CD4-positive, alpha-beta T cell (primary cell): ENCODE data around the gene TIRAP. TPM values are rescaled to one million over a fixed set of nuclear protein-coding genes. Genes with fewer than 3 reads are reported as not detected.

Experiments used
- ATAC-seq: fragments of 200-7000 bp; cut with Tn5 transposase; one replicate; pipeline ENCODE4 v1.10.0; 2022; ENCODE audit warnings: mild to moderate bottlenecking; ENCODE audit not compliant: poor library complexity
- CTCF ChIA-PET: fragments of 350-600 bp; sonication (Branson Sonifier 250); formaldehyde crosslinking; loops from one replicate; lab custom pipeline; 2021; ENCODE audit warnings: antibody characterized with exemption, inconsistent platforms; lab: Charles Lee
- POLR2A ChIA-PET: fragments of 350-600 bp; sonication (Branson Sonifier 250); formaldehyde crosslinking; loops from one replicate; lab custom pipeline; 2021; ENCODE audit warnings: antibody characterized with exemption, inconsistent platforms; lab: Charles Lee
- DNase-seq, 14 experiments: peaks; one replicate each; pipeline ENCODE4 v3.0.0-alpha.2; 2013 to 2020; ENCODE audit warnings: mixed read lengths in 2 of 14
- H3K27ac ChIP-seq, 2 donors: one replicate each; pipeline versions ENCODE4 v1.5.1 to v1.7.0; 2013; ENCODE audit warnings: low read length in 2 of 2, low read depth in 1 of 2, mild to moderate bottlenecking in 1 of 2
- H3K27me3 ChIP-seq, 2 experiments: 1 replicate in 1 of 2; 2 replicates in 1 of 2; pipeline versions ENCODE4 v1.6.1 to v1.7.0; 2013; ENCODE audit warnings: low read length in 2 of 2, control low read depth in 1 of 2, mild to moderate bottlenecking in 1 of 2, moderate library complexity in 1 of 2; ENCODE audit not compliant: insufficient read depth in 2 of 2, control insufficient read depth in 1 of 2
- H3K36me3 ChIP-seq: one replicate; pipeline ENCODE4 v1.6.1; 2013; ENCODE audit warnings: low read length, control low read depth; ENCODE audit not compliant: insufficient read depth
- H3K4me1 ChIP-seq: one replicate; pipeline ENCODE4 v1.6.1; 2013; ENCODE audit warnings: low read length, control low read depth; ENCODE audit not compliant: insufficient read depth
- H3K4me3 ChIP-seq: one replicate; pipeline ENCODE4 v1.5.1; 2013; ENCODE audit warnings: mild to moderate bottlenecking, low read length, moderate library complexity
- H3K9me3 ChIP-seq, 2 experiments: 1 replicate in 1 of 2; 2 replicates in 1 of 2; pipeline versions ENCODE4 v1.6.1 to v1.7.0; 2013; ENCODE audit warnings: low read length in 2 of 2, mild to moderate bottlenecking in 2 of 2, control low read depth in 1 of 2, moderate library complexity in 1 of 2; ENCODE audit not compliant: control insufficient read depth in 1 of 2, insufficient read depth in 1 of 2
- H3K27ac Mint-ChIP-seq: one replicate; pipeline ENCODE4 v1.8.0; 2020; ENCODE audit warnings: mixed read lengths
- H3K27me3 Mint-ChIP-seq: one replicate; pipeline ENCODE4 v1.8.0; 2021; ENCODE audit warnings: mixed read lengths
- H3K36me3 Mint-ChIP-seq: one replicate; pipeline ENCODE4 v1.8.0; 2021; ENCODE audit warnings: low read depth, mixed read lengths
- H3K4me1 Mint-ChIP-seq: one replicate; pipeline ENCODE4 v1.8.0; 2021; ENCODE audit warnings: low read depth, mixed read lengths
- H3K4me3 Mint-ChIP-seq: one replicate; pipeline ENCODE4 v1.8.0; 2020; ENCODE audit warnings: mild to moderate bottlenecking, mixed read lengths
- H3K9me3 Mint-ChIP-seq: one replicate; pipeline ENCODE4 v1.8.0; 2020; ENCODE audit warnings: mixed read lengths
- intact Hi-C, 2 experiments: fragments of 100-400 bp; cut with DNase I in 1 of 2; cut with micrococcal nuclease in 1 of 2; formaldehyde crosslinking; loops; one replicate each; pipeline versions ENCODE4 v1.15.1 to v1.9.0; 2023 to 2025; cut with DNase I, micrococcal nuclease
- total RNA-seq, 174 experiments: library from RNA in 2 of 174; stranded (reverse) in 2 of 174; gene quantifications; one replicate each; pipeline ENCODE4 v1.2.3 and lab custom pipeline; 2021 to 2026
- TF ChIP-seq, protein P1 (sequence below): fragments of 200-600 bp; IDR thresholded peaks from one replicate; pipeline ENCODE4 v1.8.0; 2022; ENCODE audit warnings: antibody characterized with exemption, mild to moderate bottlenecking

Gene TIRAP
- total RNA-seq, 2 experiments from 2014 or later = 7.7 to 7.9 TPM

- Mint-ChIP-seq H3K9me3 (no peaks in the 10 kb centered on the region), H3K27ac (no peak overlapping the region), H3K36me3 (peaks cover 82% of the 10 kb centered on the region), H3K27me3 (no peaks in the 10 kb centered on the region), H3K4me1 (no peaks in the 10 kb centered on the region), H3K4me3 (no peak overlapping the region)
- H3K27me3 ChIP-seq = no peaks in the 10 kb centered on the region
- intact Hi-C loops = no loop called here
- TF ChIP-seq, protein P1, sequence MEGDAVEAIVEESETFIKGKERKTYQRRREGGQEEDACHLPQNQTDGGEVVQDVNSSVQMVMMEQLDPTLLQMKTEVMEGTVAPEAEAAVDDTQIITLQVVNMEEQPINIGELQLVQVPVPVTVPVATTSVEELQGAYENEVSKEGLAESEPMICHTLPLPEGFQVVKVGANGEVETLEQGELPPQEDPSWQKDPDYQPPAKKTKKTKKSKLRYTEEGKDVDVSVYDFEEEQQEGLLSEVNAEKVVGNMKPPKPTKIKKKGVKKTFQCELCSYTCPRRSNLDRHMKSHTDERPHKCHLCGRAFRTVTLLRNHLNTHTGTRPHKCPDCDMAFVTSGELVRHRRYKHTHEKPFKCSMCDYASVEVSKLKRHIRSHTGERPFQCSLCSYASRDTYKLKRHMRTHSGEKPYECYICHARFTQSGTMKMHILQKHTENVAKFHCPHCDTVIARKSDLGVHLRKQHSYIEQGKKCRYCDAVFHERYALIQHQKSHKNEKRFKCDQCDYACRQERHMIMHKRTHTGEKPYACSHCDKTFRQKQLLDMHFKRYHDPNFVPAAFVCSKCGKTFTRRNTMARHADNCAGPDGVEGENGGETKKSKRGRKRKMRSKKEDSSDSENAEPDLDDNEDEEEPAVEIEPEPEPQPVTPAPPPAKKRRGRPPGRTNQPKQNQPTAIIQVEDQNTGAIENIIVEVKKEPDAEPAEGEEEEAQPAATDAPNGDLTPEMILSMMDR = no peak
- H3K27ac ChIP-seq = no peak overlapping the region
- H3K4me1 ChIP-seq = peaks cover 3% of the 10 kb centered on the region
- ATAC-seq (no peak), DNase-seq (no peak)
- ChIA-PET CTCF (no interaction called here), POLR2A (interaction anchor here (1.1 kb wide), 1 partner anchor 68 kb away, joined by 3 read pairs; the partner anchor contains the start of genes FOXRED1 and SRPRA)
- no peak overlapping the region for H3K4me3 ChIP-seq
- H3K36me3 ChIP-seq = peaks cover 76% of the 10 kb centered on the region
- H3K9me3 ChIP-seq = no peaks in the 10 kb centered on the region
These were observed 54.2 kb downstream of the TIRAP start for GRCh38 chr11:126337126-126337473.

- DNase-seq = no peak
- Mint-ChIP-seq H3K36me3 (peaks cover 82% of the 10 kb centered on the region), H3K9me3 (no peaks in the 10 kb centered on the region)
These were observed 54.8 kb downstream of the TIRAP start for GRCh38 chr11:126337474-126338241.

GRCh38 chr11:126338346-126339055, 55.6 kb downstream of the TIRAP start:
- Mint-ChIP-seq H3K27me3 (no peaks in the 10 kb centered on the region), H3K36me3 (peaks cover 76% of the 10 kb centered on the region), H3K4me3 (no peak overlapping the region), H3K9me3 (no peaks in the 10 kb centered on the region), H3K4me1 (no peaks in the 10 kb centered on the region), H3K27ac (no peak overlapping the region)
- Histone ChIP-seq H3K36me3 (peaks cover 73% of the 10 kb centered on the region), H3K9me3 (no peaks in the 10 kb centered on the region), H3K27ac (no peak overlapping the region), H3K4me1 (peaks cover 3% of the 10 kb centered on the region), H3K4me3 (no peak overlapping the region), H3K27me3 (no peaks in the 10 kb centered on the region)
- ChIA-PET POLR2A (no interaction called here), CTCF (no interaction called here)
- no peak for DNase-seq
- intact Hi-C loops = no loop called here
- no peak for ATAC-seq
- TF ChIP-seq, protein P1 = no peak

More at GRCh38 chr11:126337474-126338241, 54.8 kb downstream of the TIRAP start:
- Mint-ChIP-seq H3K27me3 (no peaks in the 10 kb centered on the region), H3K4me1 (no peaks in the 10 kb centered on the region), H3K4me3 (no peak overlapping the region), H3K27ac (no peak overlapping the region)
- Histone ChIP-seq H3K4me3 (no peak overlapping the region), H3K9me3 (no peaks in the 10 kb centered on the region), H3K4me1 (peaks cover 3% of the 10 kb centered on the region), H3K36me3 (peaks cover 72% of the 10 kb centered on the region), H3K27me3 (no peaks in the 10 kb centered on the region), H3K27ac (no peak overlapping the region)
- ChIA-PET POLR2A (interaction anchor here (1.1 kb wide), 1 partner anchor 69 kb away, joined by 3 read pairs; the partner anchor contains the start of genes FOXRED1 and SRPRA), CTCF (no interaction called here)
- no peak for ATAC-seq
- intact Hi-C loops = no loop called here
- TF ChIP-seq, protein P1 = no peak
